Activated T-cell treated with anti-CD3 and anti-CD28 coated beads for 1 hour (primary cell): ENCODE measurements around the gene PSMC2.
"Not testable (repeated sequence)": the region's sequence is repeated elsewhere in the genome, so short reads cannot be mapped to it uniquely, and the experiment has no call there.

ENCODE experiments used
- DNase-seq: peaks from one replicate; pipeline ENCODE4 v3.0.0-alpha.2; 2020; ENCODE audit warnings: low read depth

Gene PSMC2

GRCh38 chr7:103379270-103379975 is 32.0 kb downstream of the PSMC2 start:
- DNase-seq = no peak

GRCh38 chr7:103380395-103381191 is 33.1 kb downstream of the PSMC2 start:
- DNase-seq = no peak

GRCh38 chr7:103381280-103382031 is 34.0 kb downstream of the PSMC2 start:
- DNase-seq = no peak

- no peak for DNase-seq
Measured at GRCh38 chr7:103382032-103382402, 34.6 kb downstream of the PSMC2 start.

GRCh38 chr7:103387242-103387641 is 39.8 kb downstream of the PSMC2 start:
- no peak for DNase-seq

GRCh38 chr7:103388469-103389140 is 41.2 kb downstream of the PSMC2 start:
- DNase-seq = no peak

GRCh38 chr7:103389263-103389662 is 41.8 kb downstream of the PSMC2 start:
- DNase-seq = no peak

- no peak for DNase-seq
Measured at GRCh38 chr7:103391150-103391549, 43.7 kb downstream of the PSMC2 start.

- DNase-seq = no peak
Measured at GRCh38 chr7:103391976-103392375, 44.5 kb downstream of the PSMC2 start.

- DNase-seq = no peak
Measured at GRCh38 chr7:103394566-103394965, 47.1 kb downstream of the PSMC2 start.

GRCh38 chr7:103395071-103395470 is 47.6 kb downstream of the PSMC2 start:
- no peak for DNase-seq

GRCh38 chr7:103396471-103396870 is 49.0 kb downstream of the PSMC2 start:
- DNase-seq = no peak

- no peak for DNase-seq
Measured at GRCh38 chr7:103398483-103399127, 51.2 kb downstream of the PSMC2 start.

- DNase-seq = not testable (repeated sequence)
Measured at GRCh38 chr7:103399687-103400086, 52.2 kb downstream of the PSMC2 start.

- not testable (repeated sequence) for DNase-seq
Measured at GRCh38 chr7:103405789-103406613, 58.6 kb downstream of the PSMC2 start.

- DNase-seq = no peak
Measured at GRCh38 chr7:103412151-103412550, 64.7 kb downstream of the PSMC2 start.

- DNase-seq = no peak
Measured at GRCh38 chr7:103413407-103413806, 66.0 kb downstream of the PSMC2 start.

GRCh38 chr7:103418241-103418640 is 70.8 kb downstream of the PSMC2 start:
- no peak for DNase-seq
